Panc1 (cell line): ENCODE measurements around the gene C16orf86.

Source experiments
- POLR2AphosphoS5 ChIP-seq: IDR thresholded peaks from 2 replicates; pipeline ENCODE4 v1.6.1; 2012; ENCODE audit warnings: mild to moderate bottlenecking, low read depth, low read length, moderate library complexity
- TCF7L2 ChIP-seq: IDR thresholded peaks from 2 replicates; pipeline ENCODE4 v1.6.1; 2011; ENCODE audit warnings: mild to moderate bottlenecking, low read depth, low read length, inconsistent platforms
- TF ChIP-seq, protein P1 (sequence below): fragments of 450-650 bp; IDR thresholded peaks from 2 replicates; pipeline ENCODE4 v1.5.1; 2017; ENCODE audit warnings: mild to moderate bottlenecking
- TF ChIP-seq, protein P2 (sequence below), 2 experiments: IDR thresholded peaks; 2 replicates each; pipeline ENCODE4 v1.6.1; 2011 to 2012; ENCODE audit warnings: low read depth in 2 of 2, control low read depth in 1 of 2, low read length in 1 of 2, mild to moderate bottlenecking in 1 of 2, moderate library complexity in 1 of 2; ENCODE audit not compliant: insufficient read depth in 1 of 2

DNA sequence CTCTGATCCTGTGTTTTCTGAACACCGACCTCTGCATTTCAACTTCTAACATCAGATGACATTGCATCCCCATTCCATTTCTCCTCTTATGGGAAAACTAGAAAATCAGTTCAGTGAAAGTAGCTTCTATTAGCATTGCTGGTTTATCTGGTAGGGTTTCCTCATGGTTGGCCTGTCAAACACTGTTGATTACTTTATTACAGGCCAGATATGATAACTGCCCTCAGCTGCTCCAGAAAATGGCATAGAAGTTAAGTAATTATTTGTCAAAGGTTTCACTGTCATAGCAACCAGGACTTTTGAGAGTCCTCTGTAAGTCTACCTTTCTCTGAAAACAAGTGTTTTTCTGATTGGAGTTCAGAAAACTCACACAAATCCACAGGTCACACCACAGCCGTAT, 49.5 kb downstream of the C16orf86 start:
- TF ChIP-seq, protein P1, sequence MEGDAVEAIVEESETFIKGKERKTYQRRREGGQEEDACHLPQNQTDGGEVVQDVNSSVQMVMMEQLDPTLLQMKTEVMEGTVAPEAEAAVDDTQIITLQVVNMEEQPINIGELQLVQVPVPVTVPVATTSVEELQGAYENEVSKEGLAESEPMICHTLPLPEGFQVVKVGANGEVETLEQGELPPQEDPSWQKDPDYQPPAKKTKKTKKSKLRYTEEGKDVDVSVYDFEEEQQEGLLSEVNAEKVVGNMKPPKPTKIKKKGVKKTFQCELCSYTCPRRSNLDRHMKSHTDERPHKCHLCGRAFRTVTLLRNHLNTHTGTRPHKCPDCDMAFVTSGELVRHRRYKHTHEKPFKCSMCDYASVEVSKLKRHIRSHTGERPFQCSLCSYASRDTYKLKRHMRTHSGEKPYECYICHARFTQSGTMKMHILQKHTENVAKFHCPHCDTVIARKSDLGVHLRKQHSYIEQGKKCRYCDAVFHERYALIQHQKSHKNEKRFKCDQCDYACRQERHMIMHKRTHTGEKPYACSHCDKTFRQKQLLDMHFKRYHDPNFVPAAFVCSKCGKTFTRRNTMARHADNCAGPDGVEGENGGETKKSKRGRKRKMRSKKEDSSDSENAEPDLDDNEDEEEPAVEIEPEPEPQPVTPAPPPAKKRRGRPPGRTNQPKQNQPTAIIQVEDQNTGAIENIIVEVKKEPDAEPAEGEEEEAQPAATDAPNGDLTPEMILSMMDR: no peak
- TF ChIP-seq, protein P2, sequence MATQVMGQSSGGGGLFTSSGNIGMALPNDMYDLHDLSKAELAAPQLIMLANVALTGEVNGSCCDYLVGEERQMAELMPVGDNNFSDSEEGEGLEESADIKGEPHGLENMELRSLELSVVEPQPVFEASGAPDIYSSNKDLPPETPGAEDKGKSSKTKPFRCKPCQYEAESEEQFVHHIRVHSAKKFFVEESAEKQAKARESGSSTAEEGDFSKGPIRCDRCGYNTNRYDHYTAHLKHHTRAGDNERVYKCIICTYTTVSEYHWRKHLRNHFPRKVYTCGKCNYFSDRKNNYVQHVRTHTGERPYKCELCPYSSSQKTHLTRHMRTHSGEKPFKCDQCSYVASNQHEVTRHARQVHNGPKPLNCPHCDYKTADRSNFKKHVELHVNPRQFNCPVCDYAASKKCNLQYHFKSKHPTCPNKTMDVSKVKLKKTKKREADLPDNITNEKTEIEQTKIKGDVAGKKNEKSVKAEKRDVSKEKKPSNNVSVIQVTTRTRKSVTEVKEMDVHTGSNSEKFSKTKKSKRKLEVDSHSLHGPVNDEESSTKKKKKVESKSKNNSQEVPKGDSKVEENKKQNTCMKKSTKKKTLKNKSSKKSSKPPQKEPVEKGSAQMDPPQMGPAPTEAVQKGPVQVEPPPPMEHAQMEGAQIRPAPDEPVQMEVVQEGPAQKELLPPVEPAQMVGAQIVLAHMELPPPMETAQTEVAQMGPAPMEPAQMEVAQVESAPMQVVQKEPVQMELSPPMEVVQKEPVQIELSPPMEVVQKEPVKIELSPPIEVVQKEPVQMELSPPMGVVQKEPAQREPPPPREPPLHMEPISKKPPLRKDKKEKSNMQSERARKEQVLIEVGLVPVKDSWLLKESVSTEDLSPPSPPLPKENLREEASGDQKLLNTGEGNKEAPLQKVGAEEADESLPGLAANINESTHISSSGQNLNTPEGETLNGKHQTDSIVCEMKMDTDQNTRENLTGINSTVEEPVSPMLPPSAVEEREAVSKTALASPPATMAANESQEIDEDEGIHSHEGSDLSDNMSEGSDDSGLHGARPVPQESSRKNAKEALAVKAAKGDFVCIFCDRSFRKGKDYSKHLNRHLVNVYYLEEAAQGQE (IDR thresholded peaks at IDR 0.05; ENCODE audit: insufficient read depth in 1 of 2, low read depth in 2 of 2, low read length in 1 of 2): no peak
- no peak for TF ChIP-seq POLR2AphosphoS5
- TF ChIP-seq TCF7L2: no peak
